Right ventricle myocardium inferior (tissue), 1 donor: ENCODE data around the gene ZNF575. TPM values are rescaled to one million over a fixed set of nuclear protein-coding genes. Genes with fewer than 3 reads are reported as not detected.

Experiments used
- ATAC-seq: fragments of 200-7000 bp; cut with Tn5 transposase; one replicate; pipeline ENCODE4 v1.9.1; 2020; ENCODE audit warnings: mild to moderate bottlenecking, moderate library complexity
- DNase-seq: peaks from one replicate; pipeline ENCODE4 v3.0.0; 2021; ENCODE audit errors: missing footprints
- intact Hi-C: fragments of 100-400 bp; cut with DNase I; formaldehyde crosslinking; loops from one replicate; pipeline ENCODE4 v1.11.0; 2022
- long read RNA-seq: library from polyadenylated mRNA; unstranded; transcript quantifications from one replicate; pipeline ENCODE4 v2.0.0, GENCODE V29; 2021
- total RNA-seq: library from RNA; stranded (reverse); fragmentation: NEBNext Ultra II Directional; extraction: Animal tissue kit (Norgen Biotek cat#: 25700); gene quantifications from one replicate; pipeline ENCODE4 v1.2.1, GENCODE V29; 2021
- donor health status: DM: no; HTN: yes; CAD: no; lungs with severe emphysema.

ZNF575 gene
- total RNA-seq = 1.8 TPM
- long read RNA-seq, partial matches to known transcripts = 0 of 1 reads
- long read RNA-seq, other reads (novel, unspliced or antisense) = 0 of 1 reads

- intact Hi-C loops = loop anchor here (1.0 to 10.0 kb wide), 3 partner anchors 63 to 242 kb away; partner anchors contain the start of genes IRGQ and ZNF576
- ATAC-seq (peak; percentile 80), DNase-seq (peak; percentile 94)
Measured at GRCh38 chr19:43532962-43533545, at the start of gene ZNF575. Gene ZNF575, plus strand, starts transcription at chr19:43533188. Its CDS starts 1,235 bp downstream, at chr19:43534423.

GRCh38 chr19:43483281-43483680 lies 49.7 kb upstream of the ZNF575 start:
- DNase-seq (no peak), ATAC-seq (no peak)
- intact Hi-C loops = no loop called here

- ATAC-seq (no peak), DNase-seq (no peak)
- intact Hi-C loops = no loop called here
Measured at GRCh38 chr19:43485951-43486350, 47.0 kb upstream of the ZNF575 start.

GRCh38 chr19:43486412-43486811 lies 46.6 kb upstream of the ZNF575 start:
- intact Hi-C loops = no loop called here
- ATAC-seq = no peak
- DNase-seq = no peak

GRCh38 chr19:43488179-43488578 lies 44.8 kb upstream of the ZNF575 start:
- DNase-seq (no peak), ATAC-seq (no peak)
- intact Hi-C loops = no loop called here

- intact Hi-C loops = no loop called here
- ATAC-seq = no peak
- DNase-seq = no peak
Measured at GRCh38 chr19:43489310-43489709, 43.7 kb upstream of the ZNF575 start.

GRCh38 chr19:43489979-43490599 lies 42.9 kb upstream of the ZNF575 start:
- ATAC-seq (no peak), DNase-seq (no peak)
- intact Hi-C loops = no loop called here

GRCh38 chr19:43490759-43491158 lies 42.2 kb upstream of the ZNF575 start:
- intact Hi-C loops = no loop called here
- no peak for DNase-seq
- ATAC-seq = no peak

GRCh38 chr19:43495082-43495481 lies 37.9 kb upstream of the ZNF575 start:
- ATAC-seq (no peak), DNase-seq (no peak)
- intact Hi-C loops = no loop called here

- intact Hi-C loops = loop anchor here (2.0 kb wide), 1 partner anchor 22 kb away; no protein-coding TSS in a partner anchor
- no peak for DNase-seq
- no peak for ATAC-seq
Measured at GRCh38 chr19:43496960-43497359, 36.0 kb upstream of the ZNF575 start.

- ATAC-seq = peak; percentile 72
- no peak for DNase-seq
- intact Hi-C loops = no loop called here
Measured at GRCh38 chr19:43498233-43498842, 34.6 kb upstream of the ZNF575 start.

- intact Hi-C loops = no loop called here
- DNase-seq (no peak), ATAC-seq (no peak)
Measured at GRCh38 chr19:43499042-43499441, 33.9 kb upstream of the ZNF575 start.

GRCh38 chr19:43501661-43502418 lies 31.1 kb upstream of the ZNF575 start:
- ATAC-seq = no peak
- intact Hi-C loops = no loop called here
- no peak for DNase-seq

GRCh38 chr19:43502419-43502976 lies 30.5 kb upstream of the ZNF575 start:
- intact Hi-C loops = no loop called here
- DNase-seq = no peak
- no peak for ATAC-seq

GRCh38 chr19:43503501-43504425 lies 29.2 kb upstream of the ZNF575 start:
- peak; percentile 98 for DNase-seq
- intact Hi-C loops = loop anchor here (2.0 kb wide), 1 partner anchor 41 kb away; no protein-coding TSS in a partner anchor
- ATAC-seq = peak; percentile 99

GRCh38 chr19:43504426-43505185 lies 28.4 kb upstream of the ZNF575 start, which contains the start of gene PHLDB3:
Gene PHLDB3, minus strand, starts transcription at chr19:43504746. Its CDS starts 628 bp downstream, at chr19:43504118.
- intact Hi-C loops = loop anchor here (2.0 kb wide), 1 partner anchor 42 kb away; no protein-coding TSS in a partner anchor
- DNase-seq (peak; percentile 67), ATAC-seq (peak; percentile 9)

GRCh38 chr19:43505186-43505456 lies 27.9 kb upstream of the ZNF575 start:
- ATAC-seq (no peak), DNase-seq (no peak)
- intact Hi-C loops = loop anchor here (2.0 kb wide), 1 partner anchor 42 kb away; no protein-coding TSS in a partner anchor
